Hematopoietic multipotent progenitor cell treated with erythropoietin and hydrocortisone succinate and interleukin-3 and kit ligand, for 17 days (in vitro differentiated cells): Measurements from ENCODE around the gene EPRS1.
"Not testable (repeated sequence)": the region's sequence is repeated elsewhere in the genome, so short reads cannot be mapped to it uniquely, and the experiment has no call there.

Experiments used
- DNase-seq: peaks from one replicate; pipeline ENCODE4 v3.0.0-alpha.2; 2015; ENCODE audit warnings: low spot score

Gene EPRS1

DNA sequence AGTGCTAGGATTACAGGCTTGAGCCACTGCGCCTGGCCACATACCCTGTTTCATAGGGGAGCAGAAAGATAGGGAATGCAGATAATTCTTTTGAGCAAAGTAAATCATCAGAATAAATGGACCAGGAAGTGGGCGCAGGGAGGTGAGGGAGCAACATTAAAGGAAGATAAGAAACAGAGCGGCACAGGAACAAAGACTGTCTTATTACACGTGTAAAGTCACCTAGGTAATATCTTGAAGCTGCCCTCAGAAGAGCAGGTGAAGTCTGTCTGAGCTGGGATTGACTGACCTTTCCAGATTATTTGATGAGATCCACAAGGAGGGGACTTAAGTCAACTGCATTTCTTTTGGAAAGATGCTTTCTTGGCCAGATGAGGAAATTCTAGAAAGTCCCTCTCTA lies 7.7 kb downstream of the EPRS1 start:
- DNase-seq: no peak

DNA sequence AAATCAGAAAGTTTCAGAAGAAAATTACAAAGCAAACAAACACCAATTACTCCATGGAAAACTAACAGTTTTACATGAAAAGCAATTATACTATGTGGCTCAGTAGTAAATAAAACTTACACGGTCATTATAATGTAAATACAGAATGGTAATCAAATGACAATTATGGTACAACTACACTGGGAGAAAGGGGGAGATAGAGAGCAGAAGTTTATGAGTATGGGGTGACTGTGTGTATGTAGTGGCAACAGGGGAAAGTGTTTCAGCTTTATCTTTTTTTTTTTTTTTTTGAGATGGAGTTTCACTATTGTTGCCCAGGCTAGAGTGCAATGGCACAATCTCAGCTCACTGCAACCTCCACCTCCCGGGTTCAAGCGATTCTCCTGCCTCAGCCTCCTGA lies 8.5 kb downstream of the EPRS1 start:
- not testable (repeated sequence) for DNase-seq

- DNase-seq: no peak
These were observed 13.4 kb downstream of the EPRS1 start for GRCh38 chr1:220032911-220033310.

DNA sequence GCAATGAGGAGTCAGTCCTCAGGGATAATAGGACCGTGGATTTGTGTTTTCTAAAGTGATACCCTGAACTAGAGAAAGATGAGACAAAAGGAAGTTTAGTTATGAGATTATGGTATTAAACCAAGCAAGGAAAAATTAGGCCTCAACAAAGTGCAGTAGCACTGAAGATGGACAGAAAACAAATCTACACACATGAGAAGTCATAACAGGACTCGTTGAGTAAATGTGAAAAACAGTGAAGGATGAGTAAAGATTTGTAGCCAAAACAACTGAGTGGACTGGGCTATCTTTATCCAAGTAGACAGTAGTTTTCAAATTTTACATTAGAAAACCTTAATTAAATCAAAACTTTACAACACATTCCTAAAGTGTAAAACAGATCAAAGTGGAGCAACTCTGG lies 15.0 kb downstream of the EPRS1 start:
- no peak for DNase-seq

DNA sequence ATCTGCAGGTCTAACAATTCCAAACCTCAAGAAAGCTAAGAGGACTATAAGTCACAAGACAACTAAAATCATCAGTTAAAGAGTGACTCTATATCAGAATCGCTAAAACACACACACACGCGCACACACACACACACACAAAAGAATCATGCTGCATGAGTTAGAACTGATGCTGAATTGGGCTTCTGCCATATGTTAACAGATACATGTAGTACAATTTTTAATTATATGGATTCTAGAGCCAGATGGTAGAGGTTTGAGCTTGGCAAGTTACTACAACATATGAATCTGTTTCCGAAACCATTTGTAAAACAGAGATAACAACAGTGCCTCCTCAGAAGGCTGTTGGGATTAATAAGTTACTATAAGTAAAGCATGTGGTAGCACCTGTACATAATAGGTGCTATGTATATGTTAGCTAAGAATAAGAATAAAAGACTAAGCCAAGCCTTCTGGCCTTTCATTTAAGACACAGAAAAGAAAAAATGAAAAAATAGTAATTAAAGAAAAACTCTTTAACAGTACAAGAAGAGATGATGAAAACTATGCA lies 17.9 kb downstream of the EPRS1 start:
- DNase-seq: no peak

GRCh38 chr1:220019071-220019470 lies 27.2 kb downstream of the EPRS1 start:
- no peak for DNase-seq

DNA sequence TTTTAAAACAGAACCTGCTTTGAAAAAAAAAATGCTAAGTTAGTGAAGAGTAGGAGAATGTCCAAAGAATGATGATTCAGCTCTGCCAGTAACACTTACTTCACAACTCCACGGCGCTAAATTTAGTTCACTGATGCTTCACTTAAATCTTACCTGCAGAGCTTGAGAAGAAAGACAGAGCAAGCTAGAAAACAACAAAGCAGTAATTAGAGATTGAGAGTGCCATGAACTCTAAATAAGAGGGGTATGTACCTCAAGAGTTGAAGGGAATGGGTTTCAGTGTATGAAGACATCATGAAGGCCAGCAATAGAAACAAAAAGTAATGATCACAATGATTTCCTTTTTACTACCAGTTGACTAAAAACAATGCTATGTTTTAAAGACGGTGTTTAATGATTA lies 32.8 kb downstream of the EPRS1 start:
- DNase-seq: no peak

DNA sequence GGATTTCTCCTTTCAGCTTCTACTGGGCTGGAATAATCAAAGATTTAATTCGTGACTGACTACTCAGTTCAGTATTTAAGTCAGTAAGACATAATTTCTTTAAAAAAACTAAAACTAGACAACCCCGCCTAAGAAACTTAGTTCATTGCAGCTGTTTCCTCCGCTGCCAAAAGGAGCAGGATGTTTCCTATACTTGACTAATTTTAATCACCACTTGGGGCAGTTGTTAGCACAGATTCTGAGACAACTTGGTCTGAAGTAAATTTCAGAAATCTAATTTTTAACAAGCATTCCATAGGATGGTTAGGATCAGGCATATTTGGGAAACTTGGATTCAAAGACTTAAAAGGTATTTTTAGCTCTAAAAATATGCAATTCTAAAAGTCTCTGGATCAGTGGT lies 34.0 kb downstream of the EPRS1 start:
- no peak for DNase-seq

DNA sequence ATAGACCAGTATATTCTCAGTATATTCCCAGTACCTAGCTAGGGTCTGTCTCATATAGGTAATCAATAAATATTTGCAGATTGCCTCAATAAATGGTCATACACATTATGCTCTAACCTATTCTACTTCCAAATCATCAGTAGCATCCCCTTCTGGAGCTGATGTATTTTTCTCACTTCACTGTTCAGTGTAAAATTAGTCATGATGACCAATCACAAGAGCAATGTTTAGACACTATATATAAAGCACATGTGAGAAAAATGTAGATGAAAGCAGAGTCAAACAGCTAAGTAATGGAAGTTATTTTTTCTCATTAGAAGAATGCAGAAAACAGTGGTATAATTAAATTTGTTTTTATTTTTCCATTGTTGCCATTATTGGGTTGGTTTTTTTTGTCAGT lies 34.7 kb downstream of the EPRS1 start:
- no peak for DNase-seq

- no peak for DNase-seq
These were observed 38.9 kb downstream of the EPRS1 start for GRCh38 chr1:220007438-220007837.

GRCh38 chr1:220005489-220005888 lies 40.8 kb downstream of the EPRS1 start:
- no peak for DNase-seq

- no peak for DNase-seq
These were observed 42.5 kb downstream of the EPRS1 start for GRCh38 chr1:220003610-220004299.

GRCh38 chr1:220003015-220003414 lies 43.3 kb downstream of the EPRS1 start:
- no peak for DNase-seq

DNA sequence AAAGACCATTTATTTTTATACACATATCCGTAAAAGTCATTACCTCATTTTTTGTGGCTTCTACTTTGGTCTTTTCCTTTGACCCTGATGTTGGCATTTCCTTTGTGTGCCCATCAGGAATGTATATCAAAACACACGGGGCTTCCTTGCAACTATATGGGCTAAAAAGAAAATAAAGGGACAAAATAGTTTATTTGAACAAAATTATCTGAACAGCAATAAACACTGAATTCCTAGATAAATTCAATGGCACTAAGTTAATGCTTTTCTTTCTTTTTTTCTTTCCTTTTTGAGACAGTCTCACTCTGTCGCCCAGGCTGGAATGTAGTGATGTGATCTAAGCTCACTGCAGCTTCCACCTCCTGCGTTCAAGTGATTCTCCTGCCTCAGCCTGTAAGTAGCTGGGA lies 45.2 kb downstream of the EPRS1 start:
- no peak for DNase-seq

- no peak for DNase-seq
These were observed 46.5 kb downstream of the EPRS1 start for GRCh38 chr1:219999821-220000220.
